ENCODE measurements around the gene CD81. TPM values are rescaled to one million over a fixed set of nuclear protein-coding genes. Genes with fewer than 3 reads are reported as not detected.

Gene CD81
- total and polyA plus RNA-seq, 8 donors: 595 to 754 (median 652) TPM

DNA sequence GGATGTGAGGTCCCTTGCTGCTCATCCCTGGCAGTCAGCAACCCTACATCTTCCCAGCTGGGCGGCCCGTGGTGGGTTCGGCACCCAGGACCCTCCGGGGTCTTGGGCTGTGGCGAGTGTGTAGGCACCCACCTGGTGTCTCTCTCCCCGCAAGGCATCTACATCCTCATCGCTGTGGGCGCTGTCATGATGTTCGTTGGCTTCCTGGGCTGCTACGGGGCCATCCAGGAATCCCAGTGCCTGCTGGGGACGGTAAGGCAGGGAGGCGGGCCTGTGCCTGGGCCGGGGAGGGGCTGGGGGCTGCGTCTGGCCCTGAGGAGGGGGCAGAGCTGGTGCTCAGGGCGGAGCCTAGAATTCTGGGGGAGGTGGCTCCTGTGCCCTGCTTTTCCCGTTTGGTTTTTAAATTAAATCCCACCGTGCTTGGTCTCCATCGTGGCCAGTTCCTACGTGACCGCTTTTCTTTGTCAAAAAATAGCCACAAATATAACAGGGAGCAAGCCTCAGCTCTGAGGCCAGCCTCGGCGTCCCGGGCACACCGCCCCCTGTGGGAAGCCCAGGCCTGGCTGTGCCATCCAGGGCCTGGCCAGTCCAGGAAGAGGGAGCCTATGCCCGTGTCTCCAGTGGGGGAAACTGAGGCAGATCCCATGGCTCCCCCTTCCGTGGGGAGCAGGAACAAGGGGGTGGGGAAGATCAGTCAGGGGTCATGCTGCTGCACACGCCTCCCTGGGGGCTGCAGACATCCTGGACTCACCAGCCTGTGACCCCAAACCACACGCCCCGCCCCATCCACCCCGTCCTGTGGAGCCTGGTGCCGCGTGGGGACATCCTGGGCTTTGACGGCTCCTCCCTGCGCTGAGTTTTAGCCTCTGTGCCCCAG lies 17.1 kb downstream of the CD81 start:
- ATAC-seq: no peak
- TF ChIP-seq CTCF (IDR thresholded peaks at IDR 0.05): no peak
- H3K4me1 ChIP-seq: peaks cover 18 to 30% of the 10 kb centered on the region in 2 donors
- H3K27me3 ChIP-seq: no peaks in the 10 kb centered on the region
- H3K4me3 ChIP-seq: no peak overlapping the region
- H3K36me3 ChIP-seq: peaks cover 0 to 84% of the 10 kb centered on the region in 2 donors
- H3K27ac ChIP-seq: no peak overlapping the region
- intact Hi-C loops (cut with DNase I): no loop called here
- DNase-seq: no peak
- H3K9me3 ChIP-seq: no peaks in the 10 kb centered on the region

DNA sequence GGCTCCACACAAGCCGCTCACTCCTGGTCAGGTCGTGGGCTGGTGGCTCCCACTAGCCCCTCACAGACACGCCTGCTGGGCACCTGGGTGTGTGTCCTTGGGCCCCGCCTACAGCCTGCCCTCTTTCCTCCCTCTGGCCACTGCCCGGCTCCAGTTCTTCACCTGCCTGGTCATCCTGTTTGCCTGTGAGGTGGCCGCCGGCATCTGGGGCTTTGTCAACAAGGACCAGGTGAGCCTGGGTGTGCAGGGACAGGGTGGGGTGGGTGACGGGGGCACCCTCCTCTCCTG lies 17.7 kb downstream of the CD81 start:
- Histone ChIP-seq H3K27me3 (no peaks in the 10 kb centered on the region), H3K4me1 (peaks cover 19 to 30% of the 10 kb centered on the region in 2 donors), H3K36me3 (peaks cover 0 to 84% of the 10 kb centered on the region in 2 donors), H3K9me3 (no peaks in the 10 kb centered on the region), H3K27ac (no peak overlapping the region), H3K4me3 (no peak overlapping the region)
- ATAC-seq (no peak), DNase-seq (no peak)
- intact Hi-C loops (cut with DNase I): no loop called here
- no peak for TF ChIP-seq CTCF (IDR thresholded peaks at IDR 0.05)

DNA sequence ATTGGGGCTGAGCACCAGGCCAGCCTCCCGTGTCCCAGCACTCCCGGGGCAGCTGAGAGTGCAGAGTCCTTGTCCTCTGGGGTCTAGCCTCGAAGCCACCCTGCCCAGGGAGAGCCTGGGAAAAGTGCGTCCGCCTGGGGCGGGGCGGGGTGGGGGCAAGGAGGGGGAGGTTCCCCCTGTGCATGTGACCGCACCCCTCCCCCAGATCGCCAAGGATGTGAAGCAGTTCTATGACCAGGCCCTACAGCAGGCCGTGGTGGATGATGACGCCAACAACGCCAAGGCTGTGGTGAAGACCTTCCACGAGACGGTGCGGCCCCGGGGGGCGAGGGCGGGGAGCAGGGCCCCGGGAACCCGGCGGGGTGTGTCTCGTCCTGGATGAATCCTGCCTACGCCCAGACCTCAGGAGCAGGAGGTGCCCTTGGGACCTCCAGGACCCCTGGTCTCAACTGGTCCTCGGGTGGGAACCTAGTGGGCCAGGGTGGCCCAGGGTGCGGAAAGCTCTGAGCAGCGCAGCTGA lies 18.2 kb downstream of the CD81 start:
- Histone ChIP-seq H3K27ac (no peak overlapping the region), H3K9me3 (no peaks in the 10 kb centered on the region), H3K27me3 (no peaks in the 10 kb centered on the region), H3K36me3 (peaks cover 0 to 82% of the 10 kb centered on the region in 2 donors), H3K4me3 (no peak overlapping the region), H3K4me1 (peaks cover 13 to 27% of the 10 kb centered on the region in 2 donors)
- intact Hi-C loops (cut with DNase I): no loop called here
- DNase-seq: no peak
- no peak for TF ChIP-seq CTCF (IDR thresholded peaks at IDR 0.05)
- no peak for ATAC-seq

DNA sequence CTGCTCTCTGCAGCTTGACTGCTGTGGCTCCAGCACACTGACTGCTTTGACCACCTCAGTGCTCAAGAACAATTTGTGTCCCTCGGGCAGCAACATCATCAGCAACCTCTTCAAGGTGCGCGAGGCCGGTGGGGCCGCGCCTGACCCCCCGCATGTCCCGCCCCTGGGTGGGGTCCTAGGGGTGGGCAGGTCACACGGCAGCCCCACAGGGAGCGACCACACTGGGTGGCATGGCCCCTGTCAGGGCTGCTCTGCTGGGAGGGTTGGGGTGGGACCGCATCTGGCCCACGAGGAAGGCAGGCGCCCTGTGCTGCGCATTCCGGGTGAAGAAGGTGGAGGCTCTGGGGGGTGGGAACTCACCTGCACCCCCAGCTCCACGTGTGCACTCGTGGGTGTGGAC lies 18.7 kb downstream of the CD81 start:
- Histone ChIP-seq H3K4me1 (peaks cover 8 to 21% of the 10 kb centered on the region in 2 donors), H3K27ac (no peak overlapping the region), H3K36me3 (peaks cover 0 to 76% of the 10 kb centered on the region in 2 donors), H3K27me3 (no peaks in the 10 kb centered on the region), H3K9me3 (no peaks in the 10 kb centered on the region), H3K4me3 (no peak overlapping the region)
- no peak for ATAC-seq
- DNase-seq: no peak
- TF ChIP-seq CTCF (IDR thresholded peaks at IDR 0.05): no peak
- intact Hi-C loops (cut with DNase I): no loop called here

- H3K27ac ChIP-seq: no peak overlapping the region
- intact Hi-C loops (cut with DNase I): no loop called here
- peaks cover 0 to 70% of the 10 kb centered on the region in 2 donors for H3K36me3 ChIP-seq
- no peak overlapping the region for H3K4me3 ChIP-seq
- TF ChIP-seq CTCF (IDR thresholded peaks at IDR 0.05): no peak
- DNase-seq (no peak), ATAC-seq (no peak)
- peaks cover 10 to 20% of the 10 kb centered on the region in 2 donors for H3K4me1 ChIP-seq
- H3K9me3 ChIP-seq: no peaks in the 10 kb centered on the region
- no peaks in the 10 kb centered on the region for H3K27me3 ChIP-seq
Observed at GRCh38 chr11:2396471-2396870, 19.4 kb downstream of the CD81 start.
